ENCODE results near the gene PDZD8. TPM values are rescaled to one million over a fixed set of nuclear protein-coding genes. Genes with fewer than 3 reads are reported as not detected.

PDZD8 gene
- total RNA-seq, 1 donor from 2014 or later, result 20.1 TPM

DNA sequence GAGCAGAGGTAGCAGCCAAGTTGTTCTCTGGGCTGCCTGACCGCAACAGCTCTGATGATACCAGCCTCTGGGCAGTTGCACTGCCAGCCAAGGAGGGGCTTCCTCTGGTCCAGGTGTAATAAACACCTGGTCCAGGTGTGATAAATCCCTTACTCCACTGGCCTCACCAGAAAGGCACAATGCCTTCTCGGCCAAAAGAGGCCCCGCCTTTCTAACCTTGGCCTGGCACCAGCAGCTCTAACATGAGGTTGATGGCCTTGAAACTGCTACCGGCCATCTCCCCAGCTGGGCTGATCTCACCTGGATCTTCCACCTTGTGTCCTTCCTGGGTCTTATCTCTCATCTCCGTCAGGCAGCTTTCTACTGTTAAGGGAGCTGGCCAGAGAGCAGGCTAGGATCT is 45.5 kb upstream of the PDZD8 start:
- Mint-ChIP-seq H3K36me3 (no peaks in the 10 kb centered on the region), H3K9me3 (peaks cover 6% of the 10 kb centered on the region), H3K27ac (no peak overlapping the region), H3K4me1 (peaks cover 43% of the 10 kb centered on the region), H3K4me3 (no peak overlapping the region), H3K27me3 (ENCODE audit: insufficient read depth, low read depth) (peaks cover 9% of the 10 kb centered on the region)
- Histone ChIP-seq H3K4me3 (no peak overlapping the region), H3K27ac (no peak overlapping the region), H3K79me2 (ENCODE audit: low read depth) (no peaks in the 10 kb centered on the region), H2AFZ (replicated peaks) (no peak overlapping the region), H4K20me1 (ENCODE audit: low read depth) (peaks cover 2% of the 10 kb centered on the region), H3K4me1 (peaks cover 28% of the 10 kb centered on the region), H3K9me3 (ENCODE audit: low read depth) (no peaks in the 10 kb centered on the region), H3K27me3 (no peaks in the 10 kb centered on the region), H3F3A (ENCODE audit: low read depth) (peaks cover 10% of the 10 kb centered on the region), H3K9ac (no peak overlapping the region), H3K36me3 (no peaks in the 10 kb centered on the region), H3K4me2 (no peak overlapping the region)
- TF ChIP-seq EZH2phosphoT487 (IDR thresholded peaks at IDR 0.05), result no peak
- TF ChIP-seq CTCF (IDR thresholded peaks at IDR 0.05), result no peak
- TF ChIP-seq EZH2 (IDR thresholded peaks at IDR 0.05), result no peak
- DNase-seq (ENCODE audit: low spot score), result no peak

DNA sequence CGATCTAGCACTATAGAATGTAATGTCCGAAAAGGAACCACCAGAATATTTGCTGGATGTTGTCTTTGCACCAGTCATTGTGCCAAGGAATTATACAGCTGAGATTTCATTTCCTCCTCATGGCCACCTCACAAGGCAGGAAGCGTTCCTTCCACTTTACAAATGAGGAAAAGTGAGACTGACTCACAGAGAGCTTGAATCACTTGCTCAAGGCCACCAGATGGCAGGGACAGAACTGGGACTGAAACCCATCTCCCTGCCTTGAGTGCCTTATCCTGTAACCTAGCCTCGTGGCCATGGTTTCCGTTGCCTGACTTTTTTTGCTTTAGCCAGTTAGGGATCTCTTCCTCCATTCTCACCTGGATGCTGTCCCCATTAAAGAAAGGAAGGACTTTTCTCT is 44.7 kb upstream of the PDZD8 start:
- no peak overlapping the region for H3K4me3 Mint-ChIP-seq
- TF ChIP-seq CTCF (IDR thresholded peaks at IDR 0.05), result no peak
- no peak for TF ChIP-seq EZH2phosphoT487 (IDR thresholded peaks at IDR 0.05)
- TF ChIP-seq EZH2 (IDR thresholded peaks at IDR 0.05), result no peak
- no peaks in the 10 kb centered on the region for H3K9me3 ChIP-seq (ENCODE audit: low read depth)
- peak overlapping the region; percentile 72 for H3K27ac Mint-ChIP-seq
- H3K9me3 Mint-ChIP-seq, result peaks cover 6% of the 10 kb centered on the region
- peaks cover 36% of the 10 kb centered on the region for H3K4me1 Mint-ChIP-seq
- H3K4me2 ChIP-seq, result no peak overlapping the region
- no peak overlapping the region for H2AFZ ChIP-seq (replicated peaks)
- DNase-seq (ENCODE audit: low spot score), result no peak
- H3K27ac ChIP-seq, result no peak overlapping the region
- no peak overlapping the region for H3K4me3 ChIP-seq
- H4K20me1 ChIP-seq (ENCODE audit: low read depth), result no peaks in the 10 kb centered on the region
- H3K27me3 Mint-ChIP-seq (ENCODE audit: insufficient read depth, low read depth), result peaks cover 9% of the 10 kb centered on the region
- H3K79me2 ChIP-seq (ENCODE audit: low read depth), result no peaks in the 10 kb centered on the region
- no peaks in the 10 kb centered on the region for H3K27me3 ChIP-seq
- peaks cover 20% of the 10 kb centered on the region for H3K4me1 ChIP-seq
- no peaks in the 10 kb centered on the region for H3K36me3 Mint-ChIP-seq
- H3F3A ChIP-seq (ENCODE audit: low read depth), result peaks cover 3% of the 10 kb centered on the region
- H3K9ac ChIP-seq, result no peak overlapping the region
- H3K36me3 ChIP-seq, result no peaks in the 10 kb centered on the region

DNA sequence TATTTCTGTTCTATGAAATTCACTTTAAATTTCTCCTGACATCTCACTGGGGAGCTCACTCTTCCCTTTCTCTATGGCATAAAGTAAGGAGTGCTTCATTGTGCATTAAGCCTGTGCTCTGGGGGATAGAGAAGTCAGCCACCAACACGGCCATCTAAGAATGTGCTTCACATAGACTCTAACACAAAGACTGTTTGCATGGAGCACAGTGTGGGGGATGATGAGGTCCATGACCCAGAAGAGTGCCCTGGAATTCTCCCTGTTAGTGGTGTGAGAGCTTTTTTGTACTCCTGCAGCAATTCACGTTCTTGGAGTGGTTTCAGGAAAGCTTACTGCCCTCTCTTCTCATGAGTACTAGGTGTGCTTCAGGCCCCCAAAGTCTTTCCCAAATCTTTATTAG is 43.9 kb upstream of the PDZD8 start:
- Mint-ChIP-seq H3K4me3 (no peak overlapping the region), H3K36me3 (no peaks in the 10 kb centered on the region), H3K4me1 (peaks cover 34% of the 10 kb centered on the region), H3K27me3 (ENCODE audit: insufficient read depth, low read depth) (peaks cover 9% of the 10 kb centered on the region), H3K27ac (no peak overlapping the region), H3K9me3 (peaks cover 6% of the 10 kb centered on the region)
- no peak for TF ChIP-seq EZH2 (IDR thresholded peaks at IDR 0.05)
- TF ChIP-seq CTCF (IDR thresholded peaks at IDR 0.05), result no peak
- no peak for TF ChIP-seq EZH2phosphoT487 (IDR thresholded peaks at IDR 0.05)
- Histone ChIP-seq H3K36me3 (no peaks in the 10 kb centered on the region), H3K9me3 (ENCODE audit: low read depth) (no peaks in the 10 kb centered on the region), H3K27me3 (no peaks in the 10 kb centered on the region), H3K4me1 (peaks cover 17% of the 10 kb centered on the region), H3F3A (ENCODE audit: low read depth) (no peaks in the 10 kb centered on the region), H3K79me2 (ENCODE audit: low read depth) (no peaks in the 10 kb centered on the region), H4K20me1 (ENCODE audit: low read depth) (no peaks in the 10 kb centered on the region), H3K4me2 (no peak overlapping the region), H3K4me3 (no peak overlapping the region), H2AFZ (replicated peaks) (no peak overlapping the region), H3K9ac (no peak overlapping the region), H3K27ac (no peak overlapping the region)
- peak; percentile 26 for DNase-seq (ENCODE audit: low spot score)
